Neuron (in vitro differentiated cells): Measurements from ENCODE around the gene GAS7.

Source experiments
- H2AFZ ChIP-seq: one replicate; pipeline ENCODE4 v1.6.1; 2013; ENCODE audit warnings: low read depth, mild to moderate bottlenecking, inconsistent platforms, low read length, moderate library complexity
- H3K27me3 ChIP-seq: one replicate; pipeline ENCODE4 v1.6.1; 2013; ENCODE audit warnings: low read length; ENCODE audit not compliant: insufficient read depth
- H3K36me3 ChIP-seq: one replicate; pipeline ENCODE4 v1.6.1; 2013; ENCODE audit warnings: low read length; ENCODE audit not compliant: insufficient read depth
- H3K4me1 ChIP-seq: one replicate; pipeline ENCODE4 v1.6.1; 2013; ENCODE audit warnings: low read length; ENCODE audit not compliant: insufficient read depth
- H3K4me3 ChIP-seq: 2 replicates; pipeline ENCODE4 v1.5.1; 2013; ENCODE audit warnings: mild to moderate bottlenecking, low read length, moderate library complexity
- H3K9me3 ChIP-seq: one replicate; pipeline ENCODE4 v1.6.1; 2013; ENCODE audit warnings: low read length

GAS7 gene

DNA sequence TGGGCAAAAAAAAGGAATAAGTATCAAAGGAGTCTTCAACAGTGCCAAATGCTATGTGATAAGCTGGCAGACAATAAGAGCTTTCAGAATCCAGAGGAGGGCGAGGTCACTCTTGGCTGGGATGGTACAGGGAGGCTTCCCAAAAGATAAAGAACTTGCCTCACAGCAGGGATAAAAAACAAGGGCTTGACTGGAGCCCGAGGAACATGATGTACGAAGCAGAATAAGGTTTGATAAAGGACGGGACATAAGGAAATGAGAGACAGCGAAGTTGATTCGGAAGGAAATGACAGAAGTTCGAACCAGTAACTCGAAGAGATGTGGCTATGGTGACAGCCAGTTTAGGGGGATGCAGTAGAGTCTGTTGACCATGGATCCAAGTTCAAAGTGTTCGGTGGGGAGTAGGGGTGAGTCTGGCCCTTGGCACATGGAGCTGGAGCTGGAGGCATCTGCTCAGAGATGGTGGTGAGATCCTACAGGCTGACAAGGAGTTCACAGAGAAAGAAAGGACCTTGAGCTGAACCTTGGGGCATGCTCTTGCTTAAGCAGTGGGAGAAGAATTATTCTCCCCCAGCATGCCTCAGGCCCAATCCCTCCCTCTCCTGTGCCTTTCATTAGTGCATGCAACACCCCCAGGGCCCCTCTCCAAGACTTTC, 155.7 kb downstream of the GAS7 start:
- no peaks in the 10 kb centered on the region for H3K36me3 ChIP-seq
- no peak overlapping the region for H3K4me3 ChIP-seq
- H3K9me3 ChIP-seq: no peaks in the 10 kb centered on the region

DNA sequence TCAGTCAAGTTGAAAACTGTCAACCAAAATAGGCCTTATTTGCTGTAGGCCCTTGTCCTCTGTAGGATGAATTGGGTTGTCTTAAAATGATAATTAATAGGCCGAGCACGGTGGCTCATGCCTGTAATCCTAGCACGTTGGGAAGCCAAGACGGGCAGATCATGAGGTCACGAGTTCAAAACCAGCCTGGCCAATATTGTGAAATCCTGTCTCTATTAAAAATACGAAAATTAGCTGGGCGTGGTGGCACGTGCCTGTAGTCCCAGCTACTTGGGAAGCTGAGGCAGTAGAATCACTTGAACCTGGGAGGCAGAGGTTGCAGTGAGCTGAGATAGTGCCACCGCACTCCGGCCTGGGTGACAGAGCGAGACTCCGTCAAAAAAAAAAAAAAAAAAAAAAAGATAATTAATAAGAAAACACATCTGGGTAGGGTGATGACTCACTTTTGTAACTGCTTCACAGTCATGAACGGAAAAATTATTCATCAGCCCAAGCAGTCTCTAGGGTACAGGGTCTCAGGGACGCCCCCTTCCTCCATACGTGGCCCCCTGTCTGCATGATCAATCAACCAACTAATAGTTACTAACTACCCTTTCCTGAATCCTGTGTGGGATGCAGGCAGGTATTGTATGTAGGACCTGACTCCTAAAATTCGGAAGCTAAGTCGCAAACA, 156.4 kb downstream of the GAS7 start:
- Histone ChIP-seq H3K9me3 (no peaks in the 10 kb centered on the region), H2AFZ (no peak overlapping the region), H3K27me3 (no peaks in the 10 kb centered on the region), H3K4me3 (no peak overlapping the region), H3K36me3 (no peaks in the 10 kb centered on the region), H3K4me1 (no peaks in the 10 kb centered on the region)

More for the DNA sequence above, 155.7 kb downstream of the GAS7 start:
- Histone ChIP-seq H3K4me1 (no peaks in the 10 kb centered on the region), H2AFZ (no peak overlapping the region), H3K27me3 (no peaks in the 10 kb centered on the region)

DNA sequence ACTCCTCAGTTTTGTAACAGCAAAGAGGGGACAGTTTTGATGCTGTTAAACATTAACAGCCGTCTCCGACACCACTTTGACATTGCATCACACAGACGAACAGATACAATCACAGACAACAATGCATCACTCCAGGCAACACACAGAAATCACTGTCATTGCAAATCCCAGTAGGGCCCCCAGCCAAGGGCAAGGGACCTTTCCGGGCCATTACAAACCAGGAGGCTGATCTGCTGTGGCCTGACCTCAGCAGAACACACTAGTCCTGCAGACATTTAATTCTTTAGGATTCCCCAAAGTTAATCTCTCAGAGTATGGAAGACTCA, 157.2 kb downstream of the GAS7 start:
- no peaks in the 10 kb centered on the region for H3K27me3 ChIP-seq

DNA sequence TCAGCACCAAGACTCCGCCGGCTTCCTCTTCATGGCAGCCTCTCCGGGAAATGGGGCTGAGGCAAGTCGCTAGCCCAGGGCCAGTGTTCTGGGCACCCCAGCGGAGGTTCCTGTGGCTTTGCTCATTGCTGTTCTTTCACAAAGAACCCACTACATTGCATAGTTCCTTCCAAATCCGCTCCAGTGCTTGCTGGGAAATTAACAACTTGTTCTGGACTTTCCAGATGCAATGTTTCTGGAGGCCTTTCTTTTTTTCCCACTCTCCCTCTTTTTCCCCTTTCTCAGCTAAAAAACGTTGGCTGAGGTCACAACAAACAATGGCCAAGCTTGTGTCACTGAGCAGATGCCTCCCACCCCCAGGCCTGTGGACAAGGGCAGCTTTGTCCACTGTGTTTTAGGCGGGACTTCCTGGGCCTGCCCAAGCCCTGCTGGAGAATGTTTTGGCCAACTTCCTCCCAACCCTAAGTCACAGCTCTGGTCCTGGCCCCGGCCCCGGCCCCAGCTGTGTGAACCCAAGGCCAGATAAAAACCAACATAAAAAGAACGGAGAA, 161.8 kb downstream of the GAS7 start:
- Histone ChIP-seq H3K4me3 (no peak overlapping the region), H3K4me1 (no peaks in the 10 kb centered on the region), H2AFZ (no peak overlapping the region), H3K9me3 (no peaks in the 10 kb centered on the region), H3K27me3 (no peaks in the 10 kb centered on the region), H3K36me3 (no peaks in the 10 kb centered on the region)

More for the DNA sequence above, 157.2 kb downstream of the GAS7 start:
- no peak overlapping the region for H2AFZ ChIP-seq
- no peaks in the 10 kb centered on the region for H3K4me1 ChIP-seq
- no peak overlapping the region for H3K4me3 ChIP-seq
- no peaks in the 10 kb centered on the region for H3K36me3 ChIP-seq
- H3K9me3 ChIP-seq: no peaks in the 10 kb centered on the region

DNA sequence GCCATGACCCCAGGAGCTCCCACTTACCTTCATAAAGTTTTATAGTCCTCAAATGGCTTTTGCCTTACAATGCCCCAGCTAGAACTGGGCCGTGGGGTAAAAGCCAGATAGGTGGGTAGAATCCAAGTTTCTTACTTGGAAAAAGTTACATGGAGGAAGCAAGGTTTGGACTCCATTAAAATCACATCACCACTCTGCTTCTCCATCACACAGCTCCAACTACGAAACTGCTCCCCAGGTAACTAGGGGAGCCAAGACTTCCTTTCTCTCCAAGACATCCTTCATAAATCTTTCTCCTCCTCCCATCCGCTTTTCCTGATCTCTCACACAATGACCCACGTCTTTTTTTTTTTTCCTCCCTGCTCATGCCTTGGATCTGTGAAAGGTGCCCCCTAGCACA, 162.5 kb downstream of the GAS7 start:
- Histone ChIP-seq H3K27me3 (no peaks in the 10 kb centered on the region), H3K4me1 (no peaks in the 10 kb centered on the region), H3K36me3 (no peaks in the 10 kb centered on the region), H3K9me3 (no peaks in the 10 kb centered on the region), H2AFZ (no peak overlapping the region), H3K4me3 (no peak overlapping the region)

DNA sequence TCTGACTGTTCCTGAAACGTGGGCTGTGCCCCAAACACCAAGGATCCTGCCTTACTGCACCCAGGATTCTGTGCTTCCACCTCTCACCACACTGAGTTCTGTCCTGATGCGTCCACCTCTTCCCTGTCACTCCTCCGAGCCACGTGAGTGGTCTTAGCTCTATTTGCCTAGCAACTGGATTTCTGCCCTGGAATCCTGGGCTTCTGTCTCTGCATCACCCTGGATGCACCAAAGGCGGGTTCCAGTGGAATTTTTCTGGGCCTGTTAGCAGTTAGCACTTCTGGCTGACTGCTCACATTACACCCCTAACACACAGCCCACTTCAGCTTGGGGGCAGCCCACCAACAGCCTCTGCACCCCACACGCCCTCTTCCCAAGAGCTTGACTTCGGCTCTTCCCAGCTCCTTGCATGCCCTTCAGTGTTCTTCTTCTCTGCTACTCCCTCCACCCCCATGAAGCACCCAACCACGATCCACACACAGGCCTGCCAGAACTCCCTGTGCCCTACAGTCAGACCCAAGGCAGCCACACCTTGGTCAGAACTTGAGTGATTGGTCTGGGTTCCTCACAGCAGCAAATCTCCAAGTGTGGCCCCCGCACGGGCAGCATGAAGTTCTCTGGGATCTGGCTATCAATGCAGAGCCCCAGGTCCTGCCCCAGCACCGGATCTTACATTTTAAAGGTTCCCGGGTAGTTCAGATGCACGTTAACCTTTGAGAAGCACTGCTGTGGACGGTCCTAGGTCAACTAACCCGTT, 163.5 kb downstream of the GAS7 start:
- no peaks in the 10 kb centered on the region for H3K9me3 ChIP-seq
- no peaks in the 10 kb centered on the region for H3K27me3 ChIP-seq
- no peak overlapping the region for H3K4me3 ChIP-seq
- H3K4me1 ChIP-seq: no peaks in the 10 kb centered on the region
- H3K36me3 ChIP-seq: no peaks in the 10 kb centered on the region
- no peak overlapping the region for H2AFZ ChIP-seq

DNA sequence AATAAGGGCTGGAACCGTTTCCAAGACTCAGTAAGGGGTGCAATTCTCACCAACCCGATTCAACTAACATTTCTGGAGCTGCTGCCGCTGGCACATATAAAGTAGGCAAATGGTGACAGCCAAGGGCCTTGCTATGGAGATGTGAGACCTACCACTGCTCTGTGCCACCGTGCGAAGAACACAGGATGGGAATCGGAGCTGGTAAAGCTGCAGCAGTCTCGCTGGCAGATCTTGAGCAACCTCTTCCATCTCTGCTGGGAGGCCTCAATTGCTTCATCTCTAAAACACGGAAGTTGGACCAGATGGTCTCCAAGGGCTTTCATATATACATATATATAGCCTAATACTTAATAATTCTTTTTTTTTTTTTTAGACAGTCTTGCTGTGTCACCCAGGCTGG, 164.4 kb downstream of the GAS7 start:
- Histone ChIP-seq H3K9me3 (no peaks in the 10 kb centered on the region), H3K4me1 (no peaks in the 10 kb centered on the region), H2AFZ (no peak overlapping the region), H3K4me3 (no peak overlapping the region), H3K27me3 (no peaks in the 10 kb centered on the region), H3K36me3 (no peaks in the 10 kb centered on the region)

DNA sequence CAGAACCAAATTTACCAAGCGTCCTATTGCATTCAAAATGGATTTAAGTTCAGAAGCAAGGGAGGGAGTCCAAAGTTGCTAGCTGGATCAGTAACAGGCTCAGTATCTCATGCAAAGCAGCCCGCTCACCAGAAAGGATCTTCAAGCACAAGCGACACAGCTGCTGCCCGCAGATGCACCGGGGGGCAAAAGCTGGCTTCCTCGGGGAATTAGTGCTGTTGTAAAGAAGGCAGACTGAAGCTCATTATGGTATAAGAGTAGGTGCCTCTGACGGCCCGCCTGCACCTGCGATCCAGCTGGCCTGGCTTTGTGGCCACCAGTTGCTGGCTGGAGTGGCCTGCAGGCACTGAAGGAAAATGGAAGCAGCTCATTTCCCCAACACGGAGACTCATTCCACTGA, 165.0 kb downstream of the GAS7 start:
- no peak overlapping the region for H2AFZ ChIP-seq

DNA sequence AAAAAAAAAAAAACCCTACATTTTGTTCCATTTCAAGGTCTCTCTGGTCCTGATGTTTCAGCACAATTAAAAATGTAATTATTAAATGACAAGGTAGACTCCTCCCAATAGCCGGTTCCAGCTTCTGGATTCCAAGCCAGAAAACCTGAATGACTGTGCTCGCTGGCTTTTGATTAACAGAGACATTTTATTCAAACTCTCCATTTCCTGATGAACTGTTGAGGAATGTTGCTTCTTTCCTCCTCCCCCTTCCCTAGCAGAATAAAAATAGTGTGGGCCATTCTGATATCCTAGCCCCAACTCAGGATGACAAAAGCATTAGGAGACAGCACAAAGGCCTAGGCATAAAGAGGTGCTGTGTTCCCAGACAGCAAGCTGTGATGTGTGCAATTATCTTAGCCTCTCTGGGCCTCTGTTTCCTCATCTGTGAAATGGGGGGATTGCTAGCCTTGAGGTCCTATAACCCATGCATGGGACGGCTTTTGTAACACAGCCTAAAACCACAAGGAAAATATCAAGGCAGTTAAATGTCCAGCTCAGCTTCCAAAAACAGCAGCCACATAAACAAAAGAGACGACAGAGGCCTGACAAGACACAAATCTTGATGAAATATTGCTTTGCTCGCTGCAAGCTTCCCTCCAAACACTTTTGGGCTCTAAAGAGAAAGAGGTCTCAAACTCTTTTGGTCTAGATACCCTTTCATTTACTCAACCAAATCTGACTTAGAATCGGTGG, 166.1 kb downstream of the GAS7 start:
- no peaks in the 10 kb centered on the region for H3K4me1 ChIP-seq
- H3K9me3 ChIP-seq: no peaks in the 10 kb centered on the region
- H3K4me3 ChIP-seq: no peak overlapping the region
- H3K27me3 ChIP-seq: no peaks in the 10 kb centered on the region
- no peaks in the 10 kb centered on the region for H3K36me3 ChIP-seq
- no peak overlapping the region for H2AFZ ChIP-seq

More for the DNA sequence above, 165.0 kb downstream of the GAS7 start:
- Histone ChIP-seq H3K36me3 (no peaks in the 10 kb centered on the region), H3K4me1 (no peaks in the 10 kb centered on the region), H3K4me3 (no peak overlapping the region), H3K9me3 (no peaks in the 10 kb centered on the region), H3K27me3 (no peaks in the 10 kb centered on the region)

DNA sequence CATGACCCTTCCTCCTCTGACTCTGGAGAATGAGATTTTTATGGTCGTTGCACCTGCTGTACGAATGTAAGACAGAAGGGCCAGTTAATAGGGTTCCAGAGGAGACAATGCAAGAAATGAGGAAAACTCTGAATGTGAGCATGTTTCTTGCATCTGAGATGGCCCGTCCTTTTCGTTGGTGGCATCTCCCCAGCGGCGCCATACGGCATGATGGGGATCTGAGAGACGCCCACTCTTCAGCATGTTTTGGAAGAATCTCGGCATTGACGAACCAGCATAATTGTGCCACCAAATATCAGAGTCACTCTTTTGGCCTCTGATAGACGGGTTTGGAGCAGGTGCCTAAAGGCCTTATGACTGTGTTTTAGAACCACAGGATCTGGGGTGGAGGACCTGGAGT, 166.8 kb downstream of the GAS7 start:
- H3K4me1 ChIP-seq: peaks cover under 1% of the 10 kb centered on the region
- no peaks in the 10 kb centered on the region for H3K36me3 ChIP-seq
- H3K27me3 ChIP-seq: no peaks in the 10 kb centered on the region
- no peak overlapping the region for H2AFZ ChIP-seq
- no peaks in the 10 kb centered on the region for H3K9me3 ChIP-seq
- no peak overlapping the region for H3K4me3 ChIP-seq

DNA sequence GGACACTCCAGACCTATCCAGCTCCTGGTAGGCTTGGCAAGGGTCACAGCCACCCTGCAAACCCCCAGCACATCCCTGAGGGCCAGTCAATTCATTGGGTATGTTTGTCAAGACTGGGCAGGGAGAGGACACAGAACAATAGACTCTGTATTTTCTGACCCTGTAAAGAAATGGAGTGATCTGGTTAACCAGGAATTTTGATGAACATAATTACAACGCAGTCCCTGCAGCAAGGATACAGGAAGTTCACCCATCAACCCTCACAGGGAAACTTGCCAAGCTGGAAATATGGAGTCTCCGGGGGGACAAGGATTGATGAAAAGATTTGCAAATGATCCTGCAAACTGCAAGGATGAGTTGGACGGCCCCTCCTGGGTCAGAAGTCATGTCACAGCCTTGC, 167.3 kb downstream of the GAS7 start:
- Histone ChIP-seq H3K36me3 (no peaks in the 10 kb centered on the region), H2AFZ (no peak overlapping the region), H3K9me3 (no peaks in the 10 kb centered on the region), H3K4me1 (peaks cover 4% of the 10 kb centered on the region), H3K27me3 (no peaks in the 10 kb centered on the region), H3K4me3 (no peak overlapping the region)

DNA sequence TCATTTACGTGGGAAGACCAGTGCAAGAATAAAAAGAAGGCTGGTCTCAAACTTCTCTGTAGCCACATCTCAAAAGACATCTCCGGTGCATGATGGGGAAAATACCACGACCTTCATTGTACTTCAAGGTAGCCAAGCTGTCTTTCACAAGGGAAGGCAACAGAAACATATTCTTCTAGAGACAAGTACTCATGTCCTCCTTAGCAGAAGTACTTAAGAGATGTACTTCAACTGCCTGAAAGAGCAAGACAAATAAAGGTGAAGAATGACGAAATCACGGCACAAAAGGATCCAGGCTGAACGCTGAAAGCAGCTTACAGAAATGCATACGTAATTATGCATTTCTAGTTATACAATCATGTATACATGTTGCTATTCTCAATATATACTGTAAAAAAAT, 169.3 kb downstream of the GAS7 start:
- Histone ChIP-seq H3K4me1 (peaks cover 4% of the 10 kb centered on the region), H3K9me3 (no peaks in the 10 kb centered on the region), H3K36me3 (no peaks in the 10 kb centered on the region), H2AFZ (no peak overlapping the region), H3K4me3 (no peak overlapping the region), H3K27me3 (no peaks in the 10 kb centered on the region)
